ENCODE data around the gene YPEL1. TPM values are rescaled to one million over a fixed set of nuclear protein-coding genes. Genes with fewer than 3 reads are reported as not detected.

YPEL1 gene
- total and polyA plus RNA-seq, 2 donors (not counting 1 experiment from before 2014, with no cell fraction given), result 14.9 to 17.0 TPM

GRCh38 chr22:21708960-21709359, 26.6 kb downstream of the YPEL1 start:
- no peaks in the 10 kb centered on the region for H3K9me3 Mint-ChIP-seq (ENCODE audit: insufficient read depth)
- H3K4me1 Mint-ChIP-seq, result peaks cover 8% of the 10 kb centered on the region
- Histone ChIP-seq H3K27me3 (replicated peaks in 1 of 4; ENCODE audit: control extremely low read depth in 1 of 4, control insufficient read depth in 3 of 4, insufficient read depth in 4 of 4, low read length in 3 of 4) (no peaks in the 10 kb centered on the region), H4K20me1 (ENCODE audit: control insufficient read depth, insufficient read depth, low read length, poor library complexity, severe bottlenecking) (peaks cover 8% of the 10 kb centered on the region), H3K4me3 (ENCODE audit: control extremely low read depth in 1 of 5, extremely low read depth in 1 of 5, insufficient read depth in 1 of 5, low read depth in 2 of 5, low read length in 4 of 5) (no peak overlapping the region), H3K4me2 (replicated peaks; ENCODE audit: low read depth, low read length, poor library complexity, severe bottlenecking) (no peak overlapping the region), H3K27ac (ENCODE audit: low read length in 2 of 2) (no peak overlapping the region), H3K36me3 (replicated peaks in 1 of 2; ENCODE audit: control extremely low read depth in 1 of 2, control insufficient read depth in 1 of 2, extremely low read depth in 1 of 2, insufficient read depth in 2 of 2, low read length in 1 of 2) (peaks cover 3 to 31% of the 10 kb centered on the region in 2 experiments), H2AFZ (ENCODE audit: insufficient read depth, low read depth, low read length, poor library complexity, severe bottlenecking) (no peak overlapping the region), H3K9me3 (ENCODE audit: control extremely low read depth in 1 of 3, control insufficient read depth in 2 of 3, insufficient read depth in 1 of 3, low read length in 2 of 3) (no peaks in the 10 kb centered on the region), H3K9ac (ENCODE audit: low read length) (no peak overlapping the region), H3K79me2 (ENCODE audit: control insufficient read depth, insufficient read depth, low read length) (peaks cover 26% of the 10 kb centered on the region), H3K4me1 (ENCODE audit: control insufficient read depth in 2 of 2, insufficient read depth in 2 of 2, low read length in 2 of 2) (peaks cover 0 to 7% of the 10 kb centered on the region in 2 donors)
- ChIA-PET CTCF (no interaction called here), POLR2A (no interaction called here)
- DNase-seq (no peak), ATAC-seq (ENCODE audit: low read depth) (no peak)
- TF ChIP-seq CTCF (IDR thresholded peaks at IDR 0.05), result no peak
- no peak for TF ChIP-seq EZH2 (IDR thresholded peaks at IDR 0.05; ENCODE audit: borderline replicate concordance, insufficient read depth, low read depth, low read length, poor library complexity, severe bottlenecking)
- 94% methylated on average over 6 of the region's 6 CpGs for WGBS (ENCODE audit: insufficient coverage)
- intact Hi-C loops (cut with micrococcal nuclease), result no loop called here
- H3K27me3 Mint-ChIP-seq, result no peaks in the 10 kb centered on the region
- H3K27ac Mint-ChIP-seq, result no peak overlapping the region
- no peak overlapping the region for H3K4me3 Mint-ChIP-seq

GRCh38 chr22:21707677-21708076, 27.9 kb downstream of the YPEL1 start:
- Histone ChIP-seq H3K4me1 (ENCODE audit: control insufficient read depth in 2 of 2, insufficient read depth in 2 of 2, low read length in 2 of 2) (no peaks in the 10 kb centered on the region), H3K9ac (ENCODE audit: low read length) (no peak overlapping the region), H3K4me2 (replicated peaks; ENCODE audit: low read depth, low read length, poor library complexity, severe bottlenecking) (no peak overlapping the region), H3K9me3 (ENCODE audit: control extremely low read depth in 1 of 3, control insufficient read depth in 2 of 3, insufficient read depth in 1 of 3, low read length in 2 of 3) (no peaks in the 10 kb centered on the region), H3K27ac (ENCODE audit: low read length in 2 of 2) (no peak overlapping the region), H2AFZ (ENCODE audit: insufficient read depth, low read depth, low read length, poor library complexity, severe bottlenecking) (no peak overlapping the region), H3K36me3 (replicated peaks in 1 of 2; ENCODE audit: control extremely low read depth in 1 of 2, control insufficient read depth in 1 of 2, extremely low read depth in 1 of 2, insufficient read depth in 2 of 2, low read length in 1 of 2) (peaks cover 3 to 41% of the 10 kb centered on the region in 2 experiments), H3K4me3 (ENCODE audit: control extremely low read depth in 1 of 5, extremely low read depth in 1 of 5, insufficient read depth in 1 of 5, low read depth in 2 of 5, low read length in 4 of 5) (no peak overlapping the region), H3K79me2 (ENCODE audit: control insufficient read depth, insufficient read depth, low read length) (peaks cover 26% of the 10 kb centered on the region), H3K27me3 (replicated peaks in 1 of 4; ENCODE audit: control extremely low read depth in 1 of 4, control insufficient read depth in 3 of 4, insufficient read depth in 4 of 4, low read length in 3 of 4) (no peaks in the 10 kb centered on the region), H4K20me1 (ENCODE audit: control insufficient read depth, insufficient read depth, low read length, poor library complexity, severe bottlenecking) (peaks cover 8% of the 10 kb centered on the region)
- no peak for TF ChIP-seq EZH2 (IDR thresholded peaks at IDR 0.05; ENCODE audit: borderline replicate concordance, insufficient read depth, low read depth, low read length, poor library complexity, severe bottlenecking)
- no peak for TF ChIP-seq CTCF (IDR thresholded peaks at IDR 0.05)
- ChIA-PET CTCF (interaction anchor here (1.7 to 1.8 kb wide), 2 partner anchors 228 to 231 kb away, joined by 5 to 8 read pairs; no protein-coding TSS in a partner anchor), POLR2A (no interaction called here)
- WGBS (ENCODE audit: insufficient coverage), result 73% methylated on average over 2 of the region's 3 CpGs
- H3K4me1 Mint-ChIP-seq, result no peaks in the 10 kb centered on the region
- ATAC-seq (ENCODE audit: low read depth) (no peak), DNase-seq (no peak)
- H3K9me3 Mint-ChIP-seq (ENCODE audit: insufficient read depth), result no peaks in the 10 kb centered on the region
- intact Hi-C loops (cut with micrococcal nuclease), result no loop called here
- no peak overlapping the region for H3K27ac Mint-ChIP-seq
- no peaks in the 10 kb centered on the region for H3K27me3 Mint-ChIP-seq
- H3K4me3 Mint-ChIP-seq, result no peak overlapping the region

Measured in B cell (primary cell).